ENCODE data around the gene RNF111.

Gene RNF111

DNA sequence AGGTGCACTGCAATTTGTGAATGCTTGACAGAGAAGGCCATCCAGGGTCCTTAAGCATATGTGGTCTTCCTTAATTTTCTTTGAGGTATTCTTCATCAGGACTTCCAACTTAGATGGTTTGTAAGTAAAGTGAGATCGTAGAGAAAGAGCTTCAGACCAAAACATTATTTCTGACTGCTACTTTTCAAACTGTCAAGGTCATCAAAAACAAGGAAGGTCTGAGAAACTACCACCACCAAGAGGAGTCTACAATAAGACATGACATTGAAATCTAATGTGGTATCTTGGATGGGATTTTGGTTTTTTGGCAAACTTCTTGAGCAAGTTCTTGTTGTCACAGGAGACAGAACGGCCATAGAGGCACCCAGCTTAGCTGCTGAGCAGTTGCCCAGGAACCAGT lies 20.0 kb upstream of the RNF111 start:
- Histone ChIP-seq H3K27me3 (ENCODE audit: control insufficient read depth in 1 of 2, insufficient read depth in 2 of 2, low read length in 2 of 2) (no peaks in the 10 kb centered on the region), H3K27ac (ENCODE audit: low read depth, low read length) (no peak overlapping the region), H3K4me1 (ENCODE audit: control insufficient read depth in 1 of 2, insufficient read depth in 2 of 2, low read length in 2 of 2) (no peaks in the 10 kb centered on the region), H3K36me3 (ENCODE audit: control insufficient read depth in 1 of 2, insufficient read depth in 2 of 2, low read length in 2 of 2) (no peaks in the 10 kb centered on the region), H3K9ac (ENCODE audit: low read depth in 1 of 2, low read length in 2 of 2) (no peak overlapping the region), H3K4me3 (ENCODE audit: low read depth in 1 of 2, low read length in 2 of 2) (no peak overlapping the region), H3K9me3 (ENCODE audit: control insufficient read depth in 1 of 2, low read length in 2 of 2) (no peaks in the 10 kb centered on the region)

DNA sequence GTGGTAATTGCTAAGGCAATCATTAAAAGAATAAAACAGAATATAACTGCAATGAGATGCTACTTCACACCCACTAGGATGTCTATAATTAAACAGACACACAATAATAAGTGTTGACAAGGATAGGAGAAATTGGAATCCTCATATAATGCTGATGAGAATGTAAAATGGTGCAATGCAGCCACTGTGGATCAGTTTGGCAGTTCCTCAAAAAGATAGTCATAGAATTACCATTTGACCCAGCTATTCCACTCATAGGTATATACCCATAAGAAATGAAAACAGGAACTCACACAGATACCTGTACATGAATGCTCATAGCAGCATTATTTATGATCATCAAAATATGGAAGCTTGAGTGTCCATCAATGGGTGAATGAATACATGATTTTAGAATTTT lies 9.6 kb upstream of the RNF111 start:
- Histone ChIP-seq H3K9ac (ENCODE audit: low read depth in 1 of 2, low read length in 2 of 2) (no peak overlapping the region), H3K36me3 (ENCODE audit: control insufficient read depth in 1 of 2, insufficient read depth in 2 of 2, low read length in 2 of 2) (no peaks in the 10 kb centered on the region), H3K27ac (ENCODE audit: low read depth, low read length) (no peak overlapping the region)

DNA sequence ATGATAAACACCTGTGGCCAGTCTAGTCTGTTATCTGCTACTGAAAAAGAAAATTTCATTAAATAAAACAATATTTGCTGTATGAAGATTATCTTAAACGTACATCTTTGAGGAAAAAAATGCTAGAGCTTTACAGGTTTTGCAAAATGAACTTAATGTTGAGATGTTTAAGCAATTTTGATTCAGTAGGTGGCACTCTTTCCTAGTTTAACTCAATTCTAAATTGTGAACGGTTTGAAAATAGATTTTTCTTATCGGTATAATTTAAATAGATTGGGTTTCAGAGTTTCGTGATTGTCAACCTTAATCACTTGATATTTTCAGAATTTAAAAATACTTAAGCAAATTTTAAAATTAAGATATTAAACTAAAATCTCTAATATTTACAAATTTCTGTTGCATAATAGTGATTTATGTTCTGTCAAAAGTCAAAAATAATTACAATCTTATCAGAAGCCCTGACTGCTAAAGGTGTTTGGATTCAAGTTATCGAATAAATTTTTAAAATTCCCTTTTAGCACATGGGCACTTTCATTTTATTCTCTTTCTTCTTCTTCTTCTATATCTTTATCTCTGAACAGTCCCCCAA lies 7.0 kb upstream of the RNF111 start:
- H3K27ac ChIP-seq (ENCODE audit: low read depth, low read length): no peak overlapping the region
- H3K36me3 ChIP-seq (ENCODE audit: control insufficient read depth in 1 of 2, insufficient read depth in 2 of 2, low read length in 2 of 2): no peaks in the 10 kb centered on the region
- H3K4me3 ChIP-seq (ENCODE audit: low read depth in 1 of 2, low read length in 2 of 2): no peak overlapping the region
- peaks cover 4 to 9% of the 10 kb centered on the region in 2 donors for H3K4me1 ChIP-seq (ENCODE audit: control insufficient read depth in 1 of 2, insufficient read depth in 2 of 2, low read length in 2 of 2)
- H3K9ac ChIP-seq (ENCODE audit: low read depth in 1 of 2, low read length in 2 of 2): no peak overlapping the region
- no peaks in the 10 kb centered on the region for H3K27me3 ChIP-seq (ENCODE audit: control insufficient read depth in 1 of 2, insufficient read depth in 2 of 2, low read length in 2 of 2)
- no peaks in the 10 kb centered on the region for H3K9me3 ChIP-seq (ENCODE audit: control insufficient read depth in 1 of 2, low read length in 2 of 2)

More for the DNA sequence above, 9.6 kb upstream of the RNF111 start:
- no peak overlapping the region for H3K4me3 ChIP-seq (ENCODE audit: low read depth in 1 of 2, low read length in 2 of 2)
- H3K27me3 ChIP-seq (ENCODE audit: control insufficient read depth in 1 of 2, insufficient read depth in 2 of 2, low read length in 2 of 2): no peaks in the 10 kb centered on the region
- peaks cover 4 to 9% of the 10 kb centered on the region in 2 donors for H3K4me1 ChIP-seq (ENCODE audit: control insufficient read depth in 1 of 2, insufficient read depth in 2 of 2, low read length in 2 of 2)
- no peaks in the 10 kb centered on the region for H3K9me3 ChIP-seq (ENCODE audit: control insufficient read depth in 1 of 2, low read length in 2 of 2)

DNA sequence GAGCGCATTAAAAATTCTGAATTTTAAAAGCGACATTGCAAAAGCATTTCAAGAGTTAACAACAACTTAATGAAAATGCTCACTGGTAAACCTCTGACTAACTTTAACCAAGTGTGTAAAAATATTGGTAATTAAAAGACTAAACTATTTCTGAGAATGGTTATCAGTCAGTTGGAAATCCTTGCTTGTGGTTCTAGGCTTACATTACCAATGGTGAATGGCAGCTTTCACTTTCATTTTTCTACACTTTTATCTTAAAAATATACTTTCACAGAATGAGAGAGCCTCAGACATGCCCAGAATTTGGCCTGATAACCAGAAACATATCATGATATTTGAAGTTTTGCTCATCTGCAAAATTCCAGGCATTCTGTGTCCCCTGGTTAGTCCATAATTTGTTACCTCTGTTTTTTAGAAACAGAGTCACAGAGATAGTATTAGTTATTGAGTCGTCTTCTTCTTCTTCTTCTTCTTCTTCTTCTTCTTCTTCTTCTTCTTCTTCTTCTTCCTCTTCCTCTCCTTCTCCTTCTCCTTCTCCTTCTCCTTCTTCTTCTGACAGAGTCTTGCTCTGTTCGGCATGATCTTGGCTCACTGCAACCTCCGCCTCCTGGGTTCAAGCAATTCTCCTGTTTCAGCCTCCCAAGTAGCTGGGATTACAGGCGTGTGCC lies 5.5 kb upstream of the RNF111 start:
- Histone ChIP-seq H3K27me3 (ENCODE audit: control insufficient read depth in 1 of 2, insufficient read depth in 2 of 2, low read length in 2 of 2) (no peaks in the 10 kb centered on the region), H3K27ac (ENCODE audit: low read depth, low read length) (no peak overlapping the region), H3K4me3 (ENCODE audit: low read depth in 1 of 2, low read length in 2 of 2) (no peak overlapping the region), H3K36me3 (ENCODE audit: control insufficient read depth in 1 of 2, insufficient read depth in 2 of 2, low read length in 2 of 2) (no peaks in the 10 kb centered on the region), H3K9ac (ENCODE audit: low read depth in 1 of 2, low read length in 2 of 2) (no peak overlapping the region), H3K9me3 (ENCODE audit: control insufficient read depth in 1 of 2, low read length in 2 of 2) (no peaks in the 10 kb centered on the region), H3K4me1 (ENCODE audit: control insufficient read depth in 1 of 2, insufficient read depth in 2 of 2, low read length in 2 of 2) (peaks cover 4 to 12% of the 10 kb centered on the region in 2 donors)

DNA sequence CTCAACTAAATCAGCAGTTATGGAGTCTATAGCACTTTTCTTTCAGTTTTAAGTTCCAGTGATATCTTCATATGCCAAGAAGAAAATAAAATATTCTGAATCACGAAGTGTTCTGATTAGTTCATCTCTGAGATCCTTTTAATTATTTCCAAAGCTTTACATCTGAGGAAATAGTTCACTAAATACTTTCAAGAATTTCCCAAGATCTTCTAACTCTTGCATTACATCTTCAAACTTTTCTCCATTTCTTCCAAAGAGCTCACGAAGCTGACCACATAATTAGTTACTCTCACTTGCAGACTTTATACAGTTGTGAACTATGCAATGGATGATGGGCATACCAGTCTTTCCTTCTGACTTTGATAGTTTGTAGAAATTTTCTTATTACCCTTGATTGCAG lies 4.2 kb upstream of the RNF111 start:
- Histone ChIP-seq H3K4me1 (ENCODE audit: control insufficient read depth in 1 of 2, insufficient read depth in 2 of 2, low read length in 2 of 2) (peaks cover 4 to 12% of the 10 kb centered on the region in 2 donors), H3K27me3 (ENCODE audit: control insufficient read depth in 1 of 2, insufficient read depth in 2 of 2, low read length in 2 of 2) (no peaks in the 10 kb centered on the region), H3K9ac (ENCODE audit: low read depth in 1 of 2, low read length in 2 of 2) (no peak overlapping the region)

DNA sequence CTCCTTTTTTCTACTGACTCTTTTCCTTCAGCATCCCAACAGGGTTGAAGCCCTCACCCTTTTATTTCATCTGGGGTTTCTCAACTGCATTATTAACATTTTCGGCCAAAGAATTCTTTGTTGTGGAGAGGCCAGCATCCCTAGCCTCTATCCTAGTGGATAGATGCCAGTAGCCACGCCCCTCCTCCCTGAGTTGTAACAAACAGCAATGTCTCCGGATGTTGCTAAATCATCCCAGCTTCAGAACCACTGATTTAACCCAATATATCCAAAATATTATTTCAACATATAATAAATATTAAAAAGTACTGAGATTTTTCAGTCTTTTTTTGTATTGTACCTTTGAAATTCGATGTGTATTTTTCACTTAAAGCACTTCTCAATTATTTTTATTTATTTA lies 2.0 kb upstream of the RNF111 start:
- Histone ChIP-seq H3K36me3 (ENCODE audit: control insufficient read depth in 1 of 2, insufficient read depth in 2 of 2, low read length in 2 of 2) (no peaks in the 10 kb centered on the region), H3K27ac (ENCODE audit: low read depth, low read length) (no peak overlapping the region), H3K27me3 (ENCODE audit: control insufficient read depth in 1 of 2, insufficient read depth in 2 of 2, low read length in 2 of 2) (no peaks in the 10 kb centered on the region), H3K4me1 (ENCODE audit: control insufficient read depth in 1 of 2, insufficient read depth in 2 of 2, low read length in 2 of 2) (peaks cover 19 to 21% of the 10 kb centered on the region in 2 donors), H3K9ac (ENCODE audit: low read depth in 1 of 2, low read length in 2 of 2) (no peak overlapping the region), H3K4me3 (ENCODE audit: low read depth in 1 of 2, low read length in 2 of 2) (no peak overlapping the region), H3K9me3 (ENCODE audit: control insufficient read depth in 1 of 2, low read length in 2 of 2) (no peaks in the 10 kb centered on the region)

More for the DNA sequence above, 4.2 kb upstream of the RNF111 start:
- Histone ChIP-seq H3K27ac (ENCODE audit: low read depth, low read length) (no peak overlapping the region), H3K36me3 (ENCODE audit: control insufficient read depth in 1 of 2, insufficient read depth in 2 of 2, low read length in 2 of 2) (no peaks in the 10 kb centered on the region), H3K4me3 (ENCODE audit: low read depth in 1 of 2, low read length in 2 of 2) (no peak overlapping the region), H3K9me3 (ENCODE audit: control insufficient read depth in 1 of 2, low read length in 2 of 2) (no peaks in the 10 kb centered on the region)

DNA sequence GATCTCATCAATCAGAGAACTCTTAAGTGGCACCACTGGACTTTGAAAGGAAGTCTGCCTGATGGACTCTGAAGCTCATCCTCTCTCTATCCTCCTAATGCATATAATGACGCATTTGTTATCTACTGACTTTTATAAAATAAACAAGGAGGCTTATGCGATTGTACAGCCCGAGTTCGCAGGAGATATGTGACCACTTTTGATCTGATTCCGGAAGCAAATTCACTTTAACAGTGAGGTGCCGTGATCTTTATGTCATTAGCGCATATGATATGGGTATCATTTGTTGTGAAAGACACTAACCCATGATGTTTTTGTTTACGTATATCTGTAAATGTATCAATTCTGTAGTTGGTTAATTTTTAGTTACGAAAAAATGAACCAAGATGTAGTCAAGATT lies 427 bp upstream of the RNF111 start:
- H3K27me3 ChIP-seq (ENCODE audit: control insufficient read depth in 1 of 2, insufficient read depth in 2 of 2, low read length in 2 of 2): no peaks in the 10 kb centered on the region
- H3K9me3 ChIP-seq (ENCODE audit: control insufficient read depth in 1 of 2, low read length in 2 of 2): no peaks in the 10 kb centered on the region
- no peak overlapping the region for H3K27ac ChIP-seq (ENCODE audit: low read depth, low read length)
- peaks cover 13 to 15% of the 10 kb centered on the region in 2 donors for H3K4me1 ChIP-seq (ENCODE audit: control insufficient read depth in 1 of 2, insufficient read depth in 2 of 2, low read length in 2 of 2)
- H3K36me3 ChIP-seq (ENCODE audit: control insufficient read depth in 1 of 2, insufficient read depth in 2 of 2, low read length in 2 of 2): peaks cover 0 to 4% of the 10 kb centered on the region in 2 donors
- H3K9ac ChIP-seq (ENCODE audit: low read depth in 1 of 2, low read length in 2 of 2): peak overlapping the region; percentile 40 to 96
- peak overlapping the region; percentile 96 to 100 for H3K4me3 ChIP-seq (ENCODE audit: low read depth in 1 of 2, low read length in 2 of 2)

DNA sequence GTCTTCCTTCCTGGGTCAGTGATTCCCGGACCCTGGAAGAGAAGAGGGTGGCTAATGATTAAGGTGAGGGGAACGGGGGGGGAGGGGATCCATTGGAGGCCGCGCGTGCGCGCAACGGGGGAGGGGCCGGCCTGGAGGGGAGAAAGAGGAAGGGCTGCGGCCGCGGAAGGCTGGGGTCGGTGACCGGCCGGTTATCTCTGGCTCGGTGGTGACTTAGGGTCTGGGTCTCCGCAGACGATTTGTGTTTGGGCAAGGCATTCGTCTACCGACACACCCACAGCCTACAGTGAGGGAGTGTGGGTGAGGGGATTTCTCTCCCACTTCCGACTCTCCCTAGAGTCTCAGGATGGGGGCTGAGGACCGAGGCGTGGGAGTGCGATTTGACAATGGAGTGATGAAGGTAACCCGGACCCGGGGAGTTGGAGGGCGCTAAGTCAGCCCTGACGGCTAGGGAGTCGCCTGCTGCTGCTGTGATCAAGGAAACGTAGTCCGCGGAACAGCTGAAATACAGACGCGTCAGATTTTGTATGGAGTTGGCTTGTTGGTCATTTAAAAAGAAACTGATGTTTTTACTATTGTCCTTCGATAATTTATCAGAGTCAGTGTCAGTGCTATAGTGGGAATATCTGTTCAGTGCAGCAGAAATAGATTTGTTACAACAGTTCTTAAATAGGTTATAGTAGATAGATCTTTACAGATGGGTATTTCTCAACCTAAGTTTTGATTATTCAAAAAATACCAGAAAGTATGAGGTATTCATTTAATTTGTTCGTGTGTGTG lies 733 bp downstream of the RNF111 start:
- no peaks in the 10 kb centered on the region for H3K27me3 ChIP-seq (ENCODE audit: control insufficient read depth in 1 of 2, insufficient read depth in 2 of 2, low read length in 2 of 2)
- H3K27ac ChIP-seq (ENCODE audit: low read depth, low read length): peak overlapping the region; percentile 93
- H3K36me3 ChIP-seq (ENCODE audit: control insufficient read depth in 1 of 2, insufficient read depth in 2 of 2, low read length in 2 of 2): peaks cover 0 to 4% of the 10 kb centered on the region in 2 donors
- H3K4me3 ChIP-seq (ENCODE audit: low read depth in 1 of 2, low read length in 2 of 2): peak overlapping the region; percentile 96 to 100
- H3K9ac ChIP-seq (ENCODE audit: low read depth in 1 of 2, low read length in 2 of 2): peak overlapping the region; percentile 90 to 96
- H3K4me1 ChIP-seq (ENCODE audit: control insufficient read depth in 1 of 2, insufficient read depth in 2 of 2, low read length in 2 of 2): peaks cover 12 to 15% of the 10 kb centered on the region in 2 donors
- no peaks in the 10 kb centered on the region for H3K9me3 ChIP-seq (ENCODE audit: control insufficient read depth in 1 of 2, low read length in 2 of 2)

DNA sequence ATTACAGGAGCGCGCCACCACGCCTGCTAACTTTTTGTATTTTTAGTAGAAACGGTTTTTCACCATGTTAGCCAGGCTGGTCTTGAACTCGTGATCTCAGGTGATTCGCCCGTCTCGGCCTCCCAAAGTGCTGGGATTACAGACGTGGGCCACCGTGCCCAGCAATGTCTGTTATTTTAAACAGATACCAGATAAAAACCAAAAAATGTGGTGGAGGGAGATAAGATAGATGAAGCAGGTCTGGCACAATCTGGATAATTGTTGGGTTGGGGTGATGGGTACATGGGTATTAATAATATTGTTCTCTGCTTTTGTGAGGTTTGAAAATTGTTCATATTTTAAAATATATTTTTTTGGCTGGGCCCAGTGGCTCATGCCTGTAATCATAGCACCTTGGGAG lies 4.7 kb downstream of the RNF111 start:
- Histone ChIP-seq H3K9ac (ENCODE audit: low read depth in 1 of 2, low read length in 2 of 2) (no peak overlapping the region), H3K4me1 (ENCODE audit: control insufficient read depth in 1 of 2, insufficient read depth in 2 of 2, low read length in 2 of 2) (peaks cover 9 to 15% of the 10 kb centered on the region in 2 donors), H3K36me3 (ENCODE audit: control insufficient read depth in 1 of 2, insufficient read depth in 2 of 2, low read length in 2 of 2) (peaks cover 4% of the 10 kb centered on the region in 2 donors), H3K27me3 (ENCODE audit: control insufficient read depth in 1 of 2, insufficient read depth in 2 of 2, low read length in 2 of 2) (no peaks in the 10 kb centered on the region), H3K9me3 (ENCODE audit: control insufficient read depth in 1 of 2, low read length in 2 of 2) (no peaks in the 10 kb centered on the region), H3K4me3 (ENCODE audit: low read depth in 1 of 2, low read length in 2 of 2) (no peak overlapping the region), H3K27ac (ENCODE audit: low read depth, low read length) (no peak overlapping the region)

DNA sequence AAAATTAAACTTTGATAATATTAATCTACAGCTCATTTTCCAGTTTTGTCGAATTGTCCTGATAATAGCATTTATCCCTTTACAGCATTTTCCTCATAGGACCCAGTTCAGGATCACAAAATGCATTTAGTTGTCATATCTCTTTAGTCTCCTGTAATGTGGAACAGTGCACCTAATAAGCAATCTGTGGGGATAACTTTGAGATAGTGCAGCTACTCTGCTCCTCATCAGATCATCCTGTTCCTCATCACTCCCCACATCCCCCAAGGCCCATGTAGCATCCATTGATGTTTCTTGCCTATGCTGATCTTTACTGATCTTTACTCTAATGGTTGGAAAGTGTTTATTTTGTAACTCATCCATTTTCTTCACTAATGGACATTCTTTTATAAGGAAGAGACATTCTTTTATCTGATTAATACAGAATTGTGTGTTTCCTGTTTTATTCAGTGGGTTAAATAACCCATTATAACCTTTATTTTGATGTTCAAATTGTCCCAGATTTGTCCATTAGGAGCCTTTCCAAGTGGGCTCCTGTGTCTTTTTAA lies 7.5 kb downstream of the RNF111 start:
- H3K4me3 ChIP-seq (ENCODE audit: low read depth in 1 of 2, low read length in 2 of 2): no peak overlapping the region
- H3K27ac ChIP-seq (ENCODE audit: low read depth, low read length): no peak overlapping the region
- H3K36me3 ChIP-seq (ENCODE audit: control insufficient read depth in 1 of 2, insufficient read depth in 2 of 2, low read length in 2 of 2): peaks cover 4% of the 10 kb centered on the region in 2 donors
- H3K9me3 ChIP-seq (ENCODE audit: control insufficient read depth in 1 of 2, low read length in 2 of 2): no peaks in the 10 kb centered on the region
- peaks cover 0 to 2% of the 10 kb centered on the region in 2 donors for H3K4me1 ChIP-seq (ENCODE audit: control insufficient read depth in 1 of 2, insufficient read depth in 2 of 2, low read length in 2 of 2)
- H3K27me3 ChIP-seq (ENCODE audit: control insufficient read depth in 1 of 2, insufficient read depth in 2 of 2, low read length in 2 of 2): no peaks in the 10 kb centered on the region
- H3K9ac ChIP-seq (ENCODE audit: low read depth in 1 of 2, low read length in 2 of 2): no peak overlapping the region

All from duodenal mucosa (tissue), 2 donors.